PC-3 (cell line): Measurements from ENCODE around the gene BMAL2.

Source experiments
- EZH2 ChIP-seq: fragments of 300-600 bp; sonication (generic); IDR thresholded peaks from one replicate; pipeline ENCODE4 v1.6.1; 2017; ENCODE audit warnings: antibody characterized with exemption, mild to moderate bottlenecking, low read length; ENCODE audit not compliant: unreplicated experiment
- TF ChIP-seq, protein P1 (sequence below): fragments of 300-600 bp; sonication (generic); conservative IDR thresholded peaks from 2 replicates; pipeline ENCODE4 v1.5.1; 2017; ENCODE audit warnings: antibody characterized with exemption, low read depth, mild to moderate bottlenecking, low read length

DNA sequence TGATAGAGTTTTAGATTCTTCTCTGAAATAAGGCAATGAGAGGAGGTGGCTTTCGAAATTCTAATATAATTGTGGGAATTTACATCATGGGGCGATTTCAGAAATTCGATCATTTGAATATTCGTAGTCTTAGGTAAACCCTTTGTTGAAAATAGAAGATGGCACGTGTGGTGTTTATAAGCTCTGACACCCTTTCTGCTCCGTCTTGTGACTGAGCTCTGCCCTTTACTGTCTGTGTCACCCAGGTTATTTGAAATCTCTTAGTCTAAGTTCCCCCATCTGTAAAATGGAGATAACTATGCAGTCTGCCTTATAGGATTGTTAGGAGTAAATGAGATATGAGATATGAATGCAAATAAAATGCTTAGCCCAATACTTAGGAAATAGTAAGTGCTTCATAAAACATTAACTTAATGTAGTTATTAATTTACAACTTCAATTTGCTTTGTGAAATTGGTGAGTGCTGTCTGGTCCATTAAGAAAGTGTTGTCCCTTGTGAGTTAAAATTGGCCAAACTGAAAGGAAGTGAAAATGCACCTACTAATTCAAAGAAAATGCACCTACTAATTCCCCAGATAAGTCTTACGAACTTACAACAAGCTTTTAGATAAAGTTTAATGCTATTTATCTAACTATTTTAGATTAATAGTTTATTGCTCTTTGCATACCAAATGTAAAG lies 1.5 kb downstream of the BMAL2 start:
- TF ChIP-seq, protein P1, sequence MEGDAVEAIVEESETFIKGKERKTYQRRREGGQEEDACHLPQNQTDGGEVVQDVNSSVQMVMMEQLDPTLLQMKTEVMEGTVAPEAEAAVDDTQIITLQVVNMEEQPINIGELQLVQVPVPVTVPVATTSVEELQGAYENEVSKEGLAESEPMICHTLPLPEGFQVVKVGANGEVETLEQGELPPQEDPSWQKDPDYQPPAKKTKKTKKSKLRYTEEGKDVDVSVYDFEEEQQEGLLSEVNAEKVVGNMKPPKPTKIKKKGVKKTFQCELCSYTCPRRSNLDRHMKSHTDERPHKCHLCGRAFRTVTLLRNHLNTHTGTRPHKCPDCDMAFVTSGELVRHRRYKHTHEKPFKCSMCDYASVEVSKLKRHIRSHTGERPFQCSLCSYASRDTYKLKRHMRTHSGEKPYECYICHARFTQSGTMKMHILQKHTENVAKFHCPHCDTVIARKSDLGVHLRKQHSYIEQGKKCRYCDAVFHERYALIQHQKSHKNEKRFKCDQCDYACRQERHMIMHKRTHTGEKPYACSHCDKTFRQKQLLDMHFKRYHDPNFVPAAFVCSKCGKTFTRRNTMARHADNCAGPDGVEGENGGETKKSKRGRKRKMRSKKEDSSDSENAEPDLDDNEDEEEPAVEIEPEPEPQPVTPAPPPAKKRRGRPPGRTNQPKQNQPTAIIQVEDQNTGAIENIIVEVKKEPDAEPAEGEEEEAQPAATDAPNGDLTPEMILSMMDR: no peak
- TF ChIP-seq EZH2: no peak
